Colonic mucosa (tissue), 4 donors: Measurements from ENCODE around the gene COL18A1. TPM values are rescaled to one million over a fixed set of nuclear protein-coding genes. Genes with fewer than 3 reads are reported as not detected.
"Not testable (repeated sequence)": the region's sequence is repeated elsewhere in the genome, so short reads cannot be mapped to it uniquely, and the experiment has no call there.

ENCODE experiments used
- DNase-seq: peaks from one replicate; pipeline ENCODE4 v3.0.0-alpha.2; 2020
- H3K27ac ChIP-seq: fragments of 200-600 bp; one replicate; pipeline ENCODE4 v1.8.0; 2021
- H3K27me3 ChIP-seq: fragments of 200-600 bp; one replicate; pipeline ENCODE4 v1.8.0; 2021
- H3K36me3 ChIP-seq: fragments of 200-600 bp; one replicate; pipeline ENCODE4 v1.8.0; 2021
- H3K4me1 ChIP-seq: fragments of 200-600 bp; one replicate; pipeline ENCODE4 v1.8.0; 2021; ENCODE audit warnings: mild to moderate bottlenecking
- H3K4me3 ChIP-seq: fragments of 200-600 bp; one replicate; pipeline ENCODE4 v1.8.0; 2021
- H3K9ac ChIP-seq, 2 donors: one replicate each; pipeline ENCODE4 v1.7.0; 2013; ENCODE audit warnings: control low read depth in 2 of 2, low read depth in 2 of 2, low read length in 2 of 2
- H3K9me3 ChIP-seq: fragments of 200-600 bp; one replicate; pipeline ENCODE4 v1.8.0; 2021
- intact Hi-C: fragments of 100-400 bp; cut with DNase I; formaldehyde crosslinking; loops from one replicate; pipeline ENCODE4 v1.14.1; 2022
- total RNA-seq, 2 donors: library from RNA; stranded (reverse); fragmentation: NEBNext Ultra II Directional in 1 of 2; extraction: Animal tissue kit (Norgen Biotek cat#: 25700) in 1 of 2; gene quantifications; one replicate each; pipeline ENCODE4 v1.2.1, GENCODE V29; 2021
- TF ChIP-seq, protein P1 (sequence below): fragments of 200-600 bp; IDR thresholded peaks from one replicate; pipeline ENCODE4 v1.8.0; 2022; ENCODE audit warnings: antibody characterized with exemption, mild to moderate bottlenecking
- donor health status: healthy.
- donor health status: DM: no; HTN: no; CAD: no.
- donor health status: DM: no; HTN: no; CAD: no.

The COL18A1 gene
- total RNA-seq, 2 donors from 2014 or later = 8.4 to 22.3 TPM

DNA sequence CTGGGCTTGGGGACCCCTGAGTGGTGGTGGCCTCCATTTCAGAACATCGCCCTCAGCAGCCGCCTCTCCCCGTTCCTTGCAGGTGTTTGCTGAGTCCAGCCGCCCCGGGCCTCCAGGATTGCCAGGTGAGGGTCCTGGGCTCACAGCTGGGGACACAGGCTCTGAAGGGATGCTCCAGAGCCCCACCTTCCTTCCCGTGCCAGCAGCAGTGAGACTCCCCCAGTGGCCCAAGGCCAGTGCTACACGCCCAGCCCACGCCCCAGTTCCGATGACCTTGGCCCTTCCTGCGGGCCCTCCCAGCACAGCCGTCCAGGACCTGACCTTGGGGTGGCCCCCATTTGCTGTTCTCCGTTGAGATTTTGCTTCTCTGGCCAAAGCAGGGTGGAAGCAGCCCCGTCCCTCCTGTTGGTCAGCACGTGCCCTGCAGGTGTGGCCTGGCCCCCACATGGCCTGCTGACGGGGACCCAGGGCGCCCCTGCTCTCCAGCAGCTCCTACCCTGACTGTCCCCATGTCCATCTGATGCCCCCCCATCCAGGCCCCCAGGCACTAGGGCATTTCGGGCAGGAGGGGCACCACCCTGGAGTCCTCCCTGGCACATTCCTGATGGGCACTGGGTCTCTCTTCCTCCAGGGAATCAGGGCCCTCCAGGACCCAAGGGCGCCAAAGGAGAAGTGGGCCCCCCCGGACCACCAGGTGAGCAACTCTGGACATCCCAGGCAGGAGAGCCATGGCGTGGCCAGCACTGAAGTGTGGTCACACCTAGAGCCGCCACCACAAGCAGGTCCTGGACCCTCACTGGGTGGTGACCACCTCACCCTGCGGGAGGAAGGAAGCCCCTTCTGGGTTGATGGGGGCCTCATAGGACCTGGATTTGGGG lies 92.2 kb downstream of the COL18A1 start:
- H3K27me3 ChIP-seq = no peaks in the 10 kb centered on the region
- no peak overlapping the region for H3K9ac ChIP-seq
- intact Hi-C loops = no loop called here
- no peaks in the 10 kb centered on the region for H3K36me3 ChIP-seq
- TF ChIP-seq, protein P1, sequence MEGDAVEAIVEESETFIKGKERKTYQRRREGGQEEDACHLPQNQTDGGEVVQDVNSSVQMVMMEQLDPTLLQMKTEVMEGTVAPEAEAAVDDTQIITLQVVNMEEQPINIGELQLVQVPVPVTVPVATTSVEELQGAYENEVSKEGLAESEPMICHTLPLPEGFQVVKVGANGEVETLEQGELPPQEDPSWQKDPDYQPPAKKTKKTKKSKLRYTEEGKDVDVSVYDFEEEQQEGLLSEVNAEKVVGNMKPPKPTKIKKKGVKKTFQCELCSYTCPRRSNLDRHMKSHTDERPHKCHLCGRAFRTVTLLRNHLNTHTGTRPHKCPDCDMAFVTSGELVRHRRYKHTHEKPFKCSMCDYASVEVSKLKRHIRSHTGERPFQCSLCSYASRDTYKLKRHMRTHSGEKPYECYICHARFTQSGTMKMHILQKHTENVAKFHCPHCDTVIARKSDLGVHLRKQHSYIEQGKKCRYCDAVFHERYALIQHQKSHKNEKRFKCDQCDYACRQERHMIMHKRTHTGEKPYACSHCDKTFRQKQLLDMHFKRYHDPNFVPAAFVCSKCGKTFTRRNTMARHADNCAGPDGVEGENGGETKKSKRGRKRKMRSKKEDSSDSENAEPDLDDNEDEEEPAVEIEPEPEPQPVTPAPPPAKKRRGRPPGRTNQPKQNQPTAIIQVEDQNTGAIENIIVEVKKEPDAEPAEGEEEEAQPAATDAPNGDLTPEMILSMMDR = no peak
- DNase-seq = no peak
- H3K4me3 ChIP-seq = no peak overlapping the region
- no peaks in the 10 kb centered on the region for H3K9me3 ChIP-seq
- H3K4me1 ChIP-seq = no peaks in the 10 kb centered on the region
- H3K27ac ChIP-seq = no peak overlapping the region

DNA sequence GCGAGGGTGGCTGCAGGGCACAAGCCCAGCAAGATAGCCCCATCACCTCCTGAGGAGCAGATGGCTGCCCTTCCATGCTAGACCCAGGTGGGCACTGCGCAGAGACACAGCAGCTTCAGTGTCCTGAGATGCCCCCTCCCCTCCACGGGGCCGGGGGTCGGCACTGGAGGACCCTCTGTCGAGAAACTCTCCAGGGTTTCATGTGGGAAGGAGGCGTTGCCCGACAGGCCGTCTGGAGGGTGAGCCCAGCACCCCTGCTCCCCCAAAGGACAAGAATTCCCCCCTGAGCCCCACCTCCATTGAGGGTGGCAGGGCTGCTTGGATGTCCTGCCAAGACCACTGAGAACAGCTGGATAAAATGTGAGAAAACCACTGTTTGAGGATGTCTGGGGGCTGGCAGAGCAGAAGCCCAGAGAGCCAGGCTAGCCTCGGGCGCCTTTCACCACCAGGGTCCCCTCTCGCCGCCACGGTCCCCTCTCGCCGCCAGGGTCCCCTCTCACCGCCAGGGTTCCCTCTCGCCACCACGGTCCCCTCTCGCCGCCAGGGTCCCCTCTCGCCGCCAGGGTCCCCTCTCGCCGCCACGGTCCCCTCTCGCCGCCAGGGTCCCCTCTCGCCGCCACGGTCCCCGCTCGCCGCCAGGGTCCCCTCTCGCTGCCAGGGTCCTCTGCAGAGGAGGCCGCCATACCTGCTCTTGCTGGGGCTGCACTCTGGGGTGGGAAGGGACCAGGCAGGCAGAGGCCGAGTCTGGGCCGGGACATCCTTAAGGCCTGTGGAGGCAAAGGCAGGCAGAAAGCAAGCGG lies 93.1 kb downstream of the COL18A1 start:
- no peak overlapping the region for H3K9ac ChIP-seq
- H3K36me3 ChIP-seq = no peaks in the 10 kb centered on the region
- intact Hi-C loops = no loop called here
- DNase-seq = no peak
- TF ChIP-seq, protein P1 = no peak
- H3K9me3 ChIP-seq = no peaks in the 10 kb centered on the region
- no peak overlapping the region for H3K27ac ChIP-seq
- no peak overlapping the region for H3K4me3 ChIP-seq
- H3K4me1 ChIP-seq = no peaks in the 10 kb centered on the region
- H3K27me3 ChIP-seq = no peaks in the 10 kb centered on the region

DNA sequence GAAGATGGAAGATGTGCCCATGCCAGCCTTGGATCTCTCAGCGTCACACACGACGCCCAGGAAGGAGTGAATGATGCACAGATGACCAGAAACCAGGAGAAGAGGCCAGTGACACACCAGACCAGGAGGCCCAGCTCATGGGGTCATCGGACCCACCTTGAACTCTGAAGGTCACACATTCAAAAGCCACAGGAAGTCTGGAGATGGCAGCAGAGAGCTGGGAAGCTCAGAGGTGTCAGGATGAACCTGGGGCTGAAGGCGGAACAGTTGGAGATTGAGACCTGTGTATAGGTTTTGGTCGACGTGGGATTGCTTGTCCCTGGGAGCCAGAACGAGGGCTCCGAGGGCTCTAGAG lies 93.7 kb downstream of the COL18A1 start:
- Histone ChIP-seq H3K27me3 (no peaks in the 10 kb centered on the region), H3K4me3 (no peak overlapping the region), H3K9me3 (no peaks in the 10 kb centered on the region), H3K4me1 (no peaks in the 10 kb centered on the region), H3K9ac (no peak overlapping the region), H3K36me3 (no peaks in the 10 kb centered on the region), H3K27ac (no peak overlapping the region)
- TF ChIP-seq, protein P1 = no peak
- intact Hi-C loops = no loop called here
- DNase-seq = no peak

DNA sequence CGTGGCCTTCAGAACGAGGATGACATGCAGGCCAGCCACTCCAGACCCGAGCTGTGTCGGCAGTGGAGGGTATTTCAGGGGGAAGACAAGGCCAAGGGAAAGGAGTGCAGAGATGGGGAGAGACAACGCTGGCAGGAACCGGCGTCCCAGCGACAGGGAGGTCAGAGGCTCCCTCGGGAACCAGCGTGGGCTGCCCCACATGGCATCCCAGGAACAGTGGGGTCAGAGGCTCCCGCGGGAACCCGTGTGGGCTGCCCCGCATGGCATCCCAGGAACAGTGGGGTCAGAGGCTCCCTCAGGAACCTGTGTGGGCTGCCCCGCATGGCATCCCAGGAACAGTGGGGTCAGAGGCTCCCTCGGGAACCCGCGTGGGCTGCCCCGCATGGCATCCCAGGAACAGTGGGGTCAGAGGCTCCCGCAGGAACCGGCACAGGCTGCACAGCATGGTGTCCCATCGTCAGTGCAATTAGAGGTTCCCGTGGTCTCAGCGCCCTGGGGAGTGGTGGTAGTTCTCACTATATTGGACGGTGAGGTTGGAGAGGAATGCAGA lies 94.3 kb downstream of the COL18A1 start:
- Histone ChIP-seq H3K27ac (no peak overlapping the region), H3K27me3 (no peaks in the 10 kb centered on the region), H3K36me3 (no peaks in the 10 kb centered on the region), H3K9ac (no peak overlapping the region), H3K9me3 (no peaks in the 10 kb centered on the region), H3K4me1 (no peaks in the 10 kb centered on the region), H3K4me3 (no peak overlapping the region)
- TF ChIP-seq, protein P1 = no peak
- DNase-seq = no peak
- intact Hi-C loops = no loop called here

DNA sequence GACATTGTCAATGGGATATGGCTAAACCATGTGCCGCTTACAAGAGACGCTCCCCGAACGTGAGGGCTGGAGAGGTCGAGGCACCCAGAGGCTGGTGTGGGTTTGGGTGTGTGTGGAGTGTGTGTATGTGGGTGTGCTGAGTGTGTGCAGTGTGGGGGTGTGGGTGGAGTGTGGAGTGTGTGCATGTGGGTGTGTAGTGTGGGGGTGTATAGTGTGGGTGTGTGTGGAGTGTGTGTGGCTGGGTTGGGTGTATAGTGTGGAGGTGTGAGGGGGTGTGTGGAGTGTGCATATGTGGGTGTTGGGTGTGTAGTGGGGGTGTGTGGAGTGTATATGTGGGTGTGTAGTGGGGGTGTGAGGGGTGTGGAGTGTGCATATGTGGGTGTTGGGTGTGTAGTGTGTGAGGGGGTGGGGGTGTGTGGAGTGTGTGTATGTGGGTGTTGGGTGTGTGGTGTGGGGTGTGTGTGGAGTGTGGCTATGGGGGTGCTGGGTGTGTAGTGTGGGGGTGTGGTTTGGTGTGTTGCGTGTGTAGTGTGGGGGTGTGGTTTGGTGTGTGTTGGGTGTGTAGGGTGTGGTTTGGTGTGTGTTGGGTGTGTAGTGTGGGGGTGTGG lies 95.1 kb downstream of the COL18A1 start:
- intact Hi-C loops = no loop called here
- H3K36me3 ChIP-seq = no peaks in the 10 kb centered on the region
- H3K9me3 ChIP-seq = no peaks in the 10 kb centered on the region
- no peak overlapping the region for H3K9ac ChIP-seq
- TF ChIP-seq, protein P1 = no peak
- no peak for DNase-seq
- H3K27ac ChIP-seq = no peak overlapping the region
- no peaks in the 10 kb centered on the region for H3K4me1 ChIP-seq
- H3K27me3 ChIP-seq = peaks cover 3% of the 10 kb centered on the region
- H3K4me3 ChIP-seq = no peak overlapping the region

DNA sequence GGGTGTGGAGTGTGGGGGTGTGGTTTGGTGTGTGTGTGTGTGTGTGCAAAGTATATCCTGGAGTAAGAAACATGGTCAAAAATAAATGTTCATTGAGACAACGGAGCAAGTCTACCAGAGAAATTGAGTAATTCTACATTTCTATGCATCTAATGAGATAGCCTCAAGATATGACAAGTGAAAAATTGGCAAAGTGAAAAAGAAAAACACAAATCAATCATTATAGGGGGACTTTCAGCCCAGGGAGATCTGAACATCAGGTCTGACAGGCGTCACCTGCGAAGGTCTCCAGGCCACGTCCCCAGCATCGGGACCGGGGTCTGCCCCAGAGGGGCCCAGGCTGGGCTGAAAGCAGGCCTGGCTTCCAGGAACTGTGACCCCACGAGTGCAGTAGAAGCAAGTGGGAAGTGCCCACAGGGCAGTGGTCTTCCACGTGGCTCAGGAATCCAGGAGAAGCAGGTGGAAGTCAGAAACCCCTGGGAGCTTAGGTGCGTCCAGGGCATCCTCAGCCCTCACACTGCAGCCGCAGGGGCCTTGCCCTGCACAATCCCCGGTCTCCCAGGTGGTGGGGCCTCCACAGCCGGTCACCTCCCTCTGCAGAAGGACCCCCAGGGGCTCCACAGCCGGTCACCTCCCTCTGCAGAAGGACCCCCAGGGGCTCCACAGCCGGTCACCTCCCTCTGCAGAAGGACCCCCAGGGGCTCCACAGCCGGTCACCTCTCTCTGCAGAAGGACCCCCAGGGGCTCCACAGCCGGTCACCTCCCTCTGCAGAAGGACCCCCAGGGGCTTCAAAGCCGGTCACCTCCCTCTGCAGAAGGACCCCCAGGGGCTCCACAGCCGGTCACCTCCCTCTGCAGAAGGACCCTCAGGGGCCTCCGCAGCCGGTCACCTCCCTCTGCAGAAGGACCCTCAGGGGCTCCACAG lies 96.4 kb downstream of the COL18A1 start:
- H3K27ac ChIP-seq, DNase-seq, H3K4me1 ChIP-seq, intact Hi-C loops, H3K9me3 ChIP-seq, H3K4me3 ChIP-seq, H3K9ac ChIP-seq, H3K27me3 ChIP-seq, H3K36me3 ChIP-seq: not testable (repeated sequence)
